NOMO-1 treated with DMSO at 0.1 percent for 48 hours (cell line): Measurements from ENCODE around the gene CDH4.
"Not testable (repeated sequence)": the region's sequence is repeated elsewhere in the genome, so short reads cannot be mapped to it uniquely, and the experiment has no call there.

Experiments
- DNase-seq: peaks from one replicate; lab custom pipeline; 2025; ENCODE audit not compliant: unreplicated experiment; lab: John Stamatoyannopoulos, UW

CDH4 gene

GRCh38 chr20:61436667-61437279, 184.7 kb downstream of the CDH4 start:
- DNase-seq: no peak

GRCh38 chr20:61437280-61438206, 185.5 kb downstream of the CDH4 start:
- no peak for DNase-seq

GRCh38 chr20:61438285-61438684, 186.2 kb downstream of the CDH4 start:
- no peak for DNase-seq

- DNase-seq: no peak
Measured at GRCh38 chr20:61439251-61439650, 187.2 kb downstream of the CDH4 start.

GRCh38 chr20:61440548-61441055, 188.5 kb downstream of the CDH4 start:
- no peak for DNase-seq

GRCh38 chr20:61441537-61441936, 189.5 kb downstream of the CDH4 start:
- DNase-seq: no peak

- no peak for DNase-seq
Measured at GRCh38 chr20:61442075-61442670, 190.1 kb downstream of the CDH4 start.

GRCh38 chr20:61442718-61443117, 190.7 kb downstream of the CDH4 start:
- DNase-seq: no peak

- no peak for DNase-seq
Measured at GRCh38 chr20:61443443-61444126, 191.5 kb downstream of the CDH4 start.

GRCh38 chr20:61444637-61445036, 192.6 kb downstream of the CDH4 start:
- DNase-seq: no peak

- no peak for DNase-seq
Measured at GRCh38 chr20:61445138-61445537, 193.1 kb downstream of the CDH4 start.

GRCh38 chr20:61445741-61446140, 193.7 kb downstream of the CDH4 start:
- no peak for DNase-seq

- no peak for DNase-seq
Measured at GRCh38 chr20:61447952-61448351, 195.9 kb downstream of the CDH4 start.

- DNase-seq: no peak
Measured at GRCh38 chr20:61448386-61448785, 196.3 kb downstream of the CDH4 start.

- DNase-seq: no peak
Measured at GRCh38 chr20:61449057-61449609, 197.1 kb downstream of the CDH4 start.

GRCh38 chr20:61449916-61450315, 197.9 kb downstream of the CDH4 start:
- DNase-seq: no peak

GRCh38 chr20:61450549-61450948, 198.5 kb downstream of the CDH4 start:
- no peak for DNase-seq

- DNase-seq: no peak
Measured at GRCh38 chr20:61451009-61451408, 198.9 kb downstream of the CDH4 start.

- DNase-seq: no peak
Measured at GRCh38 chr20:61451953-61452352, 199.9 kb downstream of the CDH4 start.

- DNase-seq: no peak
Measured at GRCh38 chr20:61453219-61453618, 201.2 kb downstream of the CDH4 start.

- DNase-seq: not testable (repeated sequence)
Measured at GRCh38 chr20:61453623-61454022, 201.6 kb downstream of the CDH4 start.
